PC-3 (cell line): ENCODE measurements around the gene MRPS9. TPM values are rescaled to one million over a fixed set of nuclear protein-coding genes. Genes with fewer than 3 reads are reported as not detected.

Experiments used
- ATAC-seq: fragments of 200-7000 bp; cut with Tn5 transposase; 2 replicates; pipeline ENCODE4 v1.9.1; 2020; ENCODE audit warnings: mild to moderate bottlenecking, moderate library complexity
- BruUV-seq: library from RNA; stranded (reverse); fragments of 400-500 nt; replicated peaks from 2 replicates; lab custom pipeline; 2021; lab: Mats Ljungman, UMichigan
- CTCF ChIA-PET: fragments of 300-600 bp; sonication (Branson Sonifier 250); formaldehyde crosslinking; loops from one replicate; lab custom pipeline; 2022; ENCODE audit warnings: antibody characterized with exemption; lab: Charles Lee
- POLR2A ChIA-PET: fragments of 300-600 bp; sonication (Branson Sonifier 250); formaldehyde crosslinking; loops from one replicate; lab custom pipeline; 2022; ENCODE audit warnings: antibody characterized with exemption; ENCODE audit not compliant: unreplicated experiment; lab: Charles Lee
- DNase-seq: peaks from one replicate; pipeline ENCODE4 v3.0.0-alpha.2; 2015
- H2AFZ ChIP-seq: fragments of 300-600 bp; sonication (generic); 2 replicates; pipeline ENCODE4 v1.6.0; 2016; ENCODE audit warnings: antibody characterized with exemption, low read length
- H3F3A ChIP-seq: fragments of 300-600 bp; sonication (generic); one replicate; pipeline ENCODE4 v1.6.0; 2017; ENCODE audit warnings: antibody characterized with exemption, low read length, control low read depth, mild to moderate bottlenecking; ENCODE audit not compliant: unreplicated experiment
- H3K27ac ChIP-seq: fragments of 300-600 bp; sonication (generic); 2 replicates; pipeline ENCODE4 v1.5.1; 2016; ENCODE audit warnings: mild to moderate bottlenecking, low read length
- H3K27me3 ChIP-seq: fragments of 300-600 bp; sonication (generic); 2 replicates; pipeline ENCODE4 v1.6.1; 2016; ENCODE audit warnings: low read length, mixed read lengths
- H3K36me3 ChIP-seq: fragments of 300-600 bp; sonication (generic); 2 replicates; pipeline ENCODE4 v1.6.1; 2016; ENCODE audit warnings: low read depth, mixed run types, low read length, mixed read lengths
- H3K4me1 ChIP-seq: fragments of 300-600 bp; sonication (generic); 2 replicates; pipeline ENCODE4 v1.5.1; 2016; ENCODE audit warnings: low read length; ENCODE audit not compliant: insufficient read depth
- H3K4me2 ChIP-seq: fragments of 300-600 bp; sonication (generic); 2 replicates; pipeline ENCODE4 v1.6.0; 2016; ENCODE audit warnings: low read length
- H3K4me3 ChIP-seq: fragments of 300-600 bp; sonication (generic); 2 replicates; pipeline ENCODE4 v1.5.1; 2016; ENCODE audit warnings: mild to moderate bottlenecking, low read length, mixed read lengths
- H3K79me2 ChIP-seq: fragments of 300-600 bp; sonication (generic); 2 replicates; pipeline ENCODE4 v1.6.1; 2017; ENCODE audit warnings: low read length, mixed read lengths
- H3K9ac ChIP-seq: fragments of 300-600 bp; sonication (generic); 2 replicates; pipeline ENCODE4 v1.6.0; 2016; ENCODE audit warnings: mild to moderate bottlenecking, low read length
- H3K9me2 ChIP-seq: fragments of 300-600 bp; sonication (generic); replicated peaks from 2 replicates; pipeline ENCODE4 v1.6.1; 2016; ENCODE audit warnings: mixed run types, low read length, mixed read lengths
- H3K9me3 ChIP-seq: fragments of 300-600 bp; sonication (generic); 2 replicates; pipeline ENCODE4 v1.6.1; 2016; ENCODE audit warnings: low read length, mixed read lengths
- H4K20me1 ChIP-seq: fragments of 300-600 bp; sonication (generic); 2 replicates; pipeline ENCODE4 v1.6.1; 2016; ENCODE audit warnings: low read length, mixed read lengths
- EZH2 ChIP-seq: fragments of 300-600 bp; sonication (generic); IDR thresholded peaks from one replicate; pipeline ENCODE4 v1.6.1; 2017; ENCODE audit warnings: antibody characterized with exemption, mild to moderate bottlenecking, low read length; ENCODE audit not compliant: unreplicated experiment
- EZH2phosphoT487 ChIP-seq: fragments of 300-600 bp; sonication (generic); IDR thresholded peaks from 2 replicates; pipeline ENCODE4 v1.6.1; 2018; ENCODE audit warnings: mild to moderate bottlenecking, antibody characterized with exemption, low read length, borderline replicate concordance
- intact Hi-C: fragments of 100-400 bp; cut with micrococcal nuclease; formaldehyde crosslinking; loops from 2 replicates; pipeline ENCODE4 v1.9.0; 2023
- total RNA-seq: library from RNA; depleted of rRNA; stranded (reverse); fragments of >200 nt; gene quantifications from 2 replicates; pipeline ENCODE4 v1.2.3, GENCODE V29; 2014
- TF ChIP-seq, protein P1 (sequence below): fragments of 300-600 bp; sonication (generic); conservative IDR thresholded peaks from 2 replicates; pipeline ENCODE4 v1.5.1; 2017; ENCODE audit warnings: antibody characterized with exemption, low read depth, mild to moderate bottlenecking, low read length

MRPS9 gene
- total RNA-seq, 1 experiment from 2014 or later, result 64.0 TPM

DNA sequence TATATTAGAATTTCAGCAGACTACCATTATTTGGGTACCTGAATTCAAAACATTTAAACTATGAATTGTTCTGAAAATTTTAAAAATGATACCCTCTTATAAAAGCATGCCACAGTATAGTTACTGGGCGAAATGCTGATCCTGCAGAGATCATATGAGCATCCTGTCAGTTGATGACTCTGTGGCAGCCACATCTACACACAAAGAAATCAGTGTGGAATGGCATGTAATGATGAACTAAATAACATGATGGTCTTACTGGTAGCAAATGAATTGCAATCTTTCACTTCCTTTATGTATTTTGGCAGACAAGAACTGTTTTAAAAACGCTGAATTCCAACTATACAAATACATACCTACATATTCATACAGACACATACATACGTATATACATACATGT lies 38.3 kb downstream of the MRPS9 start:
- H3K9me3 ChIP-seq, result no peaks in the 10 kb centered on the region
- no peaks in the 10 kb centered on the region for H3K9me2 ChIP-seq
- H3K4me2 ChIP-seq, result no peak overlapping the region
- H4K20me1 ChIP-seq, result no peaks in the 10 kb centered on the region
- intact Hi-C loops, result no loop called here
- DNase-seq (no peak), ATAC-seq (no peak)
- H3K4me1 ChIP-seq, result no peaks in the 10 kb centered on the region
- no peak overlapping the region for H3K9ac ChIP-seq
- no peak overlapping the region for H2AFZ ChIP-seq
- no peaks in the 10 kb centered on the region for H3F3A ChIP-seq
- POLR2A ChIA-PET, result no interaction called here
- no peak overlapping the region for H3K4me3 ChIP-seq
- TF ChIP-seq EZH2phosphoT487, result no peak
- no peak for TF ChIP-seq EZH2
- TF ChIP-seq, protein P1, sequence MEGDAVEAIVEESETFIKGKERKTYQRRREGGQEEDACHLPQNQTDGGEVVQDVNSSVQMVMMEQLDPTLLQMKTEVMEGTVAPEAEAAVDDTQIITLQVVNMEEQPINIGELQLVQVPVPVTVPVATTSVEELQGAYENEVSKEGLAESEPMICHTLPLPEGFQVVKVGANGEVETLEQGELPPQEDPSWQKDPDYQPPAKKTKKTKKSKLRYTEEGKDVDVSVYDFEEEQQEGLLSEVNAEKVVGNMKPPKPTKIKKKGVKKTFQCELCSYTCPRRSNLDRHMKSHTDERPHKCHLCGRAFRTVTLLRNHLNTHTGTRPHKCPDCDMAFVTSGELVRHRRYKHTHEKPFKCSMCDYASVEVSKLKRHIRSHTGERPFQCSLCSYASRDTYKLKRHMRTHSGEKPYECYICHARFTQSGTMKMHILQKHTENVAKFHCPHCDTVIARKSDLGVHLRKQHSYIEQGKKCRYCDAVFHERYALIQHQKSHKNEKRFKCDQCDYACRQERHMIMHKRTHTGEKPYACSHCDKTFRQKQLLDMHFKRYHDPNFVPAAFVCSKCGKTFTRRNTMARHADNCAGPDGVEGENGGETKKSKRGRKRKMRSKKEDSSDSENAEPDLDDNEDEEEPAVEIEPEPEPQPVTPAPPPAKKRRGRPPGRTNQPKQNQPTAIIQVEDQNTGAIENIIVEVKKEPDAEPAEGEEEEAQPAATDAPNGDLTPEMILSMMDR, result no peak
- 0 out of 2 replicates have a peak, but pooled peaks cover 5% of the 10 kb centered on the region for H3K36me3 ChIP-seq
- no TSS peak for BruUV-seq
- no peaks in the 10 kb centered on the region for H3K27me3 ChIP-seq
- CTCF ChIA-PET, result no interaction called here
- H3K79me2 ChIP-seq, result no peaks in the 10 kb centered on the region
- H3K27ac ChIP-seq, result no peak overlapping the region

DNA sequence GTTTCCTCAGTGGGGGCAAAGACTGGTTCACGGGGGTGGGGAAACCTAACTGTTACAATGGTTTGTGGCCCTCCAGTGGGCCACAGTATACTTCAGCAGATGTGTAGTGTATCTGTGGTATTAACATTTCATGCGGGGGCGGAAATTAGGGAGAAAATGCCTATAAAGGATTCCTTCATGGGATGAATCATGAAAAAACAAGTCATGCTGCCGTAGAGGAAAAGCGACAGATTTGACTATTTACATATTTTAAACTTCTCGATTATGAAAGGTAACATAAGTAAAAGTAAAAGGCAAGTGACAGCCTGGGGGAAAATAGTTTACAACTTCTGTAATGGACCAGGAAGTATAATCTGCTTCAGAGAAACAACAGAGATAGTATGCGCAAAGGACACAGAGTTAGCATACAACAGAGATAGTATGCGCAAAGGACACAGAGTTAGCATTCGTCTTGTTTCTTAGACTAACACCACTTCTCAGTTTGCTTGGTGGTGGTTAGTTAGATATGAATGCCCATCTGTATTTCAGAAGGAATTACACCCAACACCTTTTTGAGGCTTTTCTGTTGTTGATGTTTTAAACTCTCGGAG lies 41.1 kb downstream of the MRPS9 start:
- H3K9ac ChIP-seq, result no peak overlapping the region
- no peaks in the 10 kb centered on the region for H3K9me3 ChIP-seq
- no peak overlapping the region for H2AFZ ChIP-seq
- 0 out of 2 replicates have a peak, but pooled peaks cover under 1% of the 10 kb centered on the region for H3K36me3 ChIP-seq
- CTCF ChIA-PET, result no interaction called here
- H3K4me1 ChIP-seq, result no peaks in the 10 kb centered on the region
- intact Hi-C loops, result no loop called here
- H3K27me3 ChIP-seq, result no peaks in the 10 kb centered on the region
- no peak for ATAC-seq
- TF ChIP-seq EZH2 (no peak), EZH2phosphoT487 (no peak)
- BruUV-seq, result no TSS peak
- no peak overlapping the region for H3K27ac ChIP-seq
- no peaks in the 10 kb centered on the region for H3K79me2 ChIP-seq
- DNase-seq, result no peak
- H3F3A ChIP-seq, result no peaks in the 10 kb centered on the region
- no peaks in the 10 kb centered on the region for H4K20me1 ChIP-seq
- no peak overlapping the region for H3K4me3 ChIP-seq
- no peak overlapping the region for H3K4me2 ChIP-seq
- POLR2A ChIA-PET, result no interaction called here
- H3K9me2 ChIP-seq, result no peaks in the 10 kb centered on the region

DNA sequence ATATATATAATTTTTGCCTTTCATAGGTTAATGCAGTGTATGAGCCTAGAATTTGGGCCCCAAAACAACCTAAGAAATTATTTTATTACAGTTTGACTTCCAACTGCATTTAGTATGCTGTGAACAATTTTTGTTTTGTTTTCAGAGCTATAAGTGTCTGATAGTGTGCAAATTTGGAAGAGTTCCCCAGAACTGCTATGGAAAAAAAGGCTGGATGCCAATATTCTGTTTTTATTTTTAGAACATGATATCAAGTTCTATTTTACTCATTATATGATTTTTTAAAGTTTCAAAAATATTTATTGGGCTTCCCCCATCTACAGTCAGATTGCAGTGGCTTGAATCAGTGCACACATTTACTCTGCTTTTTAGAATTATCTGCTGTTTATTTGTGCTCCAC lies 42.6 kb downstream of the MRPS9 start:
- ChIA-PET POLR2A (no interaction called here), CTCF (interaction anchor here (0.6 kb wide), 1 partner anchor 150 kb away, joined by 4 read pairs; no protein-coding TSS in a partner anchor)
- H2AFZ ChIP-seq, result no peak overlapping the region
- no TSS peak for BruUV-seq
- H3K79me2 ChIP-seq, result no peaks in the 10 kb centered on the region
- TF ChIP-seq EZH2, result no peak
- TF ChIP-seq EZH2phosphoT487, result no peak
- TF ChIP-seq, protein P1, result no peak
- no peaks in the 10 kb centered on the region for H3K9me3 ChIP-seq
- no peaks in the 10 kb centered on the region for H3K36me3 ChIP-seq
- no peaks in the 10 kb centered on the region for H3F3A ChIP-seq
- no peak overlapping the region for H3K27ac ChIP-seq
- H3K4me2 ChIP-seq, result no peak overlapping the region
- intact Hi-C loops, result no loop called here
- H3K4me3 ChIP-seq, result no peak overlapping the region
- no peak overlapping the region for H3K9ac ChIP-seq
- peaks cover 6% of the 10 kb centered on the region; the same call in 1 of the 2 replicates for H3K4me1 ChIP-seq
- ATAC-seq, result no peak
- H3K27me3 ChIP-seq, result no peaks in the 10 kb centered on the region
- DNase-seq, result no peak
- H3K9me2 ChIP-seq, result no peaks in the 10 kb centered on the region
- H4K20me1 ChIP-seq, result no peaks in the 10 kb centered on the region
